Pancreas (tissue), 10 donors: Measurements from ENCODE around the gene DGCR2. TPM values are rescaled to one million over a fixed set of nuclear protein-coding genes. Genes with fewer than 3 reads are reported as not detected.
A peak's percentile ranks its signal among the peaks of the same experiment; 100 is the strongest.

Experiments used
- ATAC-seq, 4 donors: fragments of 200-7000 bp; cut with Tn5 transposase; one replicate each; pipeline versions ENCODE4 v1.8.0 to v1.9.1; 2020; ENCODE audit warnings: mild to moderate bottlenecking in 4 of 4, moderate library complexity in 4 of 4
- DNase-seq, 6 donors: peaks; one replicate each; pipeline ENCODE4 v3.0.0-alpha.2; 2020
- FAIRE-seq: peaks from 2 replicates; lab custom pipeline; 2012; peaks lifted over from hg19 to GRCh38; lab: Jason Lieb, UNC
- H3K27ac ChIP-seq, 4 donors: fragments of 200-600 bp; sonication (generic); 1 replicate in 3 of 4; 2 replicates in 1 of 4; pipeline versions ENCODE4 v1.5.0 to v1.8.0; 2020
- H3K27me3 ChIP-seq, 4 donors: fragments of 200-600 bp; one replicate each; pipeline ENCODE4 v1.8.0; 2021
- H3K36me3 ChIP-seq, 3 donors: fragments of 200-600 bp; sonication (generic) in 1 of 3; one replicate each; pipeline versions ENCODE4 v1.5.0 to v1.8.0; 2020 to 2021
- H3K4me1 ChIP-seq, 3 donors: fragments of 200-600 bp; one replicate each; pipeline ENCODE4 v1.8.0; 2021
- H3K4me3 ChIP-seq, 4 donors: fragments of 200-600 bp; sonication (generic) in 2 of 4; one replicate each; pipeline versions ENCODE4 v1.5.0 to v1.8.0; 2020 to 2021
- H3K9me3 ChIP-seq, 4 donors: fragments of 200-600 bp; one replicate each; pipeline ENCODE4 v1.8.0; 2021
- WGBS, 2 donors: extraction: QIAGEN DNeasy Blood & Tissue Kit; methylation state at CpG; one replicate each; pipeline ENCODE4 v1.1.7; 2013; 5-methylcytosine and 5-hydroxymethylcytosine counted together
- intact Hi-C, 3 donors: fragments of 100-400 bp; cut with DNase I; formaldehyde crosslinking; loops; one replicate each; pipeline versions ENCODE4 v1.11.1 to v1.14.2; 2022
- polyA plus RNA-seq, 2 donors: library from polyadenylated mRNA; stranded (reverse); fragments of 200-250 nt; gene quantifications; one replicate each; pipeline ENCODE4 v1.2.3, GENCODE V29; 2013
- total RNA-seq, 6 donors: library from RNA; stranded (reverse); fragmentation: NEBNext Ultra II Directional in 4 of 6; extraction: Animal tissue kit (Norgen Biotek cat#: 25700) in 4 of 6; gene quantifications; one replicate each; pipeline versions ENCODE4 v1.2.1 to v1.2.4, GENCODE V29; 2021 to 2023
- TF ChIP-seq, protein P1 (sequence below), 4 donors: fragments of 200-600 bp; sonication (generic) in 3 of 4; IDR thresholded peaks; one replicate each; pipeline versions ENCODE4 v1.5.0 to v1.8.0; 2021; ENCODE audit warnings: antibody characterized with exemption in 4 of 4
- donor health status: healthy with polysubstance abuse.
- donor health status: DM: no; HTN: no; CAD: no; lungs with moderate emphysema.
- donor health status: DM: no; HTN: no; CAD: no.
- donor health status: control.
- donor health status: control.
- donor health status: Bipolar disorder and iron deficiency.
- donor health status: DM: yes; HTN: yes; CAD: no.
- donor health status: DM: no; HTN: no; CAD: no.
- donor health status: DM: no; HTN: no; CAD: no.
- donor health status: DM: yes; HTN: yes; CAD: no.

DGCR2 gene
- total and polyA plus RNA-seq, 8 donors = 24.3 to 41.5 (median 30.1) TPM

DNA sequence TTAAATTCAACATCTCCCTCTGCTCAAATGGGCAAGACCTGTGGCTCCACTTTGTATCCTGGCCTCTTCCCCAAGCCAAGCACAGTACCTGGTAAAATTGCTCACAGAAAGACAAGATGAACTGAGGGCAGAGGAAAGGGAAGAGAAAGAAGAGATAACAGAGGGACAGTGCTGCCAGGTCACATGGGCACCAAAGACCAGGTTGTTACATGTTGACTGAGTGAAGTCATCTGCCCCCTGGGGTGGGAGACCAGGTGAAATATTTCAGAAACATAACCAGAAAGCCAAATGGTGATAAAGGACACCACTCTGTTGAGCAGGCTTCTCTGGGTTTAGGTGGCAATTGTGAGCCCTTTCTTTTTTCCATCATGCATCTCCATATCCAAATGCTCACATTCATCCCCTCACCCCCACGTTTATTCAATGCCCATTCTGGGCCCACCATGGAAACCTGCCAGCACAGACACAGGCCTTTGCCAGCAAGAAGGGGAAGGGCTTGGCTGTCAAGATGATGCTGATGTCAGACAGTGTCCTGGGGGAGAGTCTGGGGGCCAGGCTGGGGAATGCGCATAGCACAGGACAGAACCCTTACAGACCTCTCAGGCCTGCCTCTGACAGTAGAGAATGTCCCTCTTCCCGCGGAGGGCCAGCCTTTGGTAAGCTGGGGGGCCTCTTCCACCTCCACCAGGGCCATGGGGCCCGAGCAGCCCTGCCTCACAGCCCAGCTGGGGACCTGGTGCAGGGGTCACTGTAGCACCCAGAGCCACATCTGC lies 51.6 kb downstream of the DGCR2 start:
- TF ChIP-seq, protein P1, sequence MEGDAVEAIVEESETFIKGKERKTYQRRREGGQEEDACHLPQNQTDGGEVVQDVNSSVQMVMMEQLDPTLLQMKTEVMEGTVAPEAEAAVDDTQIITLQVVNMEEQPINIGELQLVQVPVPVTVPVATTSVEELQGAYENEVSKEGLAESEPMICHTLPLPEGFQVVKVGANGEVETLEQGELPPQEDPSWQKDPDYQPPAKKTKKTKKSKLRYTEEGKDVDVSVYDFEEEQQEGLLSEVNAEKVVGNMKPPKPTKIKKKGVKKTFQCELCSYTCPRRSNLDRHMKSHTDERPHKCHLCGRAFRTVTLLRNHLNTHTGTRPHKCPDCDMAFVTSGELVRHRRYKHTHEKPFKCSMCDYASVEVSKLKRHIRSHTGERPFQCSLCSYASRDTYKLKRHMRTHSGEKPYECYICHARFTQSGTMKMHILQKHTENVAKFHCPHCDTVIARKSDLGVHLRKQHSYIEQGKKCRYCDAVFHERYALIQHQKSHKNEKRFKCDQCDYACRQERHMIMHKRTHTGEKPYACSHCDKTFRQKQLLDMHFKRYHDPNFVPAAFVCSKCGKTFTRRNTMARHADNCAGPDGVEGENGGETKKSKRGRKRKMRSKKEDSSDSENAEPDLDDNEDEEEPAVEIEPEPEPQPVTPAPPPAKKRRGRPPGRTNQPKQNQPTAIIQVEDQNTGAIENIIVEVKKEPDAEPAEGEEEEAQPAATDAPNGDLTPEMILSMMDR (IDR thresholded peaks at IDR 0.05) = no peak
- WGBS, 2 donors = 72 to 87% methylated on average over 5 of the region's 5 CpGs
- Histone ChIP-seq H3K27me3 (no peaks in the 10 kb centered on the region), H3K4me1 (no peaks in the 10 kb centered on the region), H3K36me3 (peaks cover 0 to 24% (median 12%) of the 10 kb centered on the region in 3 donors), H3K4me3 (no peak overlapping the region), H3K9me3 (no peaks in the 10 kb centered on the region), H3K27ac (no peak overlapping the region)
- ATAC-seq (no peak), FAIRE-seq (no peak), DNase-seq (peak in 1 of 6 donors; percentile 6)
- intact Hi-C loops = no loop called here

DNA sequence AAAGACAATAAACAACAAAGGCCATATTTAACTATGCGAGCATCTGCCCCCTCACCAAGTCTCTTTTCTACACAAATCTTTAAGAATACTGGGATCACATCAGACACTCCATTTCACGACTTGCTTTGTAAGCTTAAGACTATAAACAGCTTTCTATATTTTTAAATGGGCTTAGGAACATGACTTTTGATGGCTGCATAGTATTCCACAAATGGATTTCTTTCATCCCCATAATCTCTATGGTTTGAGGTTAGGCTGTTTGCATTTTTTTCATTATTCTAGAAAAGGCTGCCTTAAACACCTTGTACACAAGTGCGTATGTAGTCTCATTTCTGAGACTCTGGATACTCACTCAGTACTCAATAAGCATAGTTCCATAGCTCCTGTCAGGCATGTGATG lies 52.8 kb downstream of the DGCR2 start:
- no peaks in the 10 kb centered on the region for H3K9me3 ChIP-seq
- H3K27me3 ChIP-seq = no peaks in the 10 kb centered on the region
- TF ChIP-seq, protein P1 (IDR thresholded peaks at IDR 0.05) = no peak
- intact Hi-C loops = no loop called here
- H3K36me3 ChIP-seq = peaks cover 0 to 35% (median 12%) of the 10 kb centered on the region in 3 donors
- H3K27ac ChIP-seq = no peak overlapping the region
- no peaks in the 10 kb centered on the region for H3K4me1 ChIP-seq
- WGBS, 2 donors = 97 to 98% methylated on average over 3 of the region's 3 CpGs
- FAIRE-seq = no peak
- no peak overlapping the region for H3K4me3 ChIP-seq
- ATAC-seq = no peak
- no peak for DNase-seq

DNA sequence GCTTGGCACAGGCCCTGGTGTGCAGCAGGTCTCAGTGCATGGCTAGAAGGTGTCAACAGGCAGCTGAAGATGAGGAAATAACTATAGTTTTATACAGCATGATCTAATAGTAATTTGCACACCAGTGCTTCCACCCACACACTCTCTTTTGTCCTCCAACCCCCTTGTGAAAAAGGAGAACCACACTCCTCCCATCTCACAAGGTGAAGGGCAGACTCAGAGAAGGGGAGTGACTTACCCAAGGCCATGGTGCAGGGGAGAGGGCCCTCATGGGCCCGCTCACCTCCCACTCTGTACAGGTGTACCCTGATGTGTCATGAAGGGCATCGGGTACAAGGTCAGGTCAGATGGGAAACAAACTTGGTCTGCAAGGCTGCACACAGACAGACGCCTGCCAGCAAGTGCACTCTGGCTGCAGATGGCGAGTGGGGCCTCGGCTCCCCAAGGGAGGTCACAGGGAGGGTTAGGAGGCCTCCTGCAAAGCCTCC lies 53.4 kb downstream of the DGCR2 start:
- ATAC-seq = peak in 1 of 4 donors; percentile 8
- no peak for FAIRE-seq
- Histone ChIP-seq H3K27me3 (no peaks in the 10 kb centered on the region), H3K36me3 (peaks cover 0 to 41% (median 12%) of the 10 kb centered on the region in 3 donors), H3K4me1 (no peaks in the 10 kb centered on the region), H3K4me3 (no peak overlapping the region), H3K27ac (no peak overlapping the region), H3K9me3 (no peaks in the 10 kb centered on the region)
- intact Hi-C loops = no loop called here
- WGBS, 2 donors = 75 to 89% methylated on average over 5 of the region's 5 CpGs
- TF ChIP-seq, protein P1 (IDR thresholded peaks at IDR 0.05) = no peak
- DNase-seq = peak in 1 of 6 donors; percentile 6

DNA sequence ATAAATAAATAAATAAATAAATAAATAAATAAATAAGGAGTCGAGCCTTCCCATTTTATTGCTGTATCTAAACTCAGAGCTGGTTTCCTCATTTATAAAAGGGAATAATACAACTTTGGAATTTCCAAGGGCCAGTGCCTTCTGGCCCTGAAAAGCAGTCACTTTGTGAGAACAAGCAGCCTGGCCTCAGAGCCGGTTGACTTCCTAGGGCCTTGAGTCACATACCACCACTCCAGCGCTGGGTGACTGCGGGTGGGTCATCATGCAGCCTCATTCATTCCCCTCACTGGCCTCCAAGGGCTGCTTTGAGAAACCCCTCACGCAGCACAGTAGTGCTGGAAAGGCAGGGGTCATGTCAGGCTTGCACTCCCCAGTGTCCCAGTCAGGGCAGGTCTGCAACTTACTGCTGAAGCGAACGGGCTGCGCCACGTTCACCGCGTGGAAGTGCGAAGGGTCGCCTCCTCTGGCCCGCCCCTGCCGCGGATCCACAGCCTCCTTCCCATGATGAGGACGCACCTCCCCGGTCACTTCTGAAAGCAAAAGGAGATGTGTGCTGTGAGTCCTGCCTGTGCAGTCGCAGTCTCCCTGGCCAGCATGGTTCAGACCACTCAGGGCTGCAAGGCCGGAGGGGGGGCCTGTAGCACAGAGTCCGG lies 54.4 kb downstream of the DGCR2 start:
- H3K36me3 ChIP-seq = peaks cover 0 to 42% (median 12%) of the 10 kb centered on the region in 3 donors
- 92 to 94% methylated on average over 21 of the region's 21 CpGs for WGBS, 2 donors
- peak in 1 of 6 donors; percentile 5 for DNase-seq
- no peaks in the 10 kb centered on the region for H3K9me3 ChIP-seq
- intact Hi-C loops = no loop called here
- TF ChIP-seq, protein P1 (IDR thresholded peaks at IDR 0.05) = no peak
- no peak overlapping the region for H3K27ac ChIP-seq
- no peak for ATAC-seq
- no peak overlapping the region for H3K4me3 ChIP-seq
- H3K27me3 ChIP-seq = no peaks in the 10 kb centered on the region
- H3K4me1 ChIP-seq = peaks cover 0 to 3% (median 0%) of the 10 kb centered on the region in 3 donors
- FAIRE-seq = no peak
